ENCODE measurements around the gene CASP2.

Gene CASP2

GRCh38 chr7:143281529-143281928 lies 6.6 kb upstream of the CASP2 start:
- H2AFZ ChIP-seq (ENCODE audit: low read depth, low read length, severe bottlenecking): no peak overlapping the region
- no peaks in the 10 kb centered on the region for H4K20me1 ChIP-seq (ENCODE audit: low read depth, low read length)

GRCh38 chr7:143282124-143282523 lies 6.0 kb upstream of the CASP2 start:
- Histone ChIP-seq H3F3A (ENCODE audit: insufficient read depth) (no peaks in the 10 kb centered on the region), H3K4me3 (ENCODE audit: insufficient read depth, low read length, poor library complexity, severe bottlenecking) (no peak overlapping the region), H4K20me1 (ENCODE audit: low read depth, low read length) (no peaks in the 10 kb centered on the region), H3K27ac (ENCODE audit: low read depth, low read length) (no peak overlapping the region), H3K27me3 (ENCODE audit: low read length) (no peaks in the 10 kb centered on the region), H3K9ac (ENCODE audit: low read length) (no peak overlapping the region), H3K4me2 (ENCODE audit: low read depth, low read length, poor library complexity, severe bottlenecking) (no peak overlapping the region), H3K9me2 (replicated peaks; ENCODE audit: insufficient read depth, low read length) (no peaks in the 10 kb centered on the region), H3K9me3 (ENCODE audit: insufficient read depth, low read length) (no peaks in the 10 kb centered on the region), H2AFZ (ENCODE audit: low read depth, low read length, severe bottlenecking) (no peak overlapping the region), H3K36me3 (ENCODE audit: low read length) (no peaks in the 10 kb centered on the region), H3K79me2 (ENCODE audit: insufficient read depth, low read length) (no peaks in the 10 kb centered on the region)
- TF ChIP-seq EZH2phosphoT487 (conservative IDR thresholded peaks at IDR 0.05; ENCODE audit: low read length) (no peak), CTCF (IDR thresholded peaks at IDR 0.05; ENCODE audit: insufficient read depth, low read length, poor library complexity, severe bottlenecking) (no peak)

More at GRCh38 chr7:143281529-143281928, 6.6 kb upstream of the CASP2 start:
- Histone ChIP-seq H3K9ac (ENCODE audit: low read length) (no peak overlapping the region), H3K4me2 (ENCODE audit: low read depth, low read length, poor library complexity, severe bottlenecking) (no peak overlapping the region), H3K36me3 (ENCODE audit: low read length) (no peaks in the 10 kb centered on the region), H3F3A (ENCODE audit: insufficient read depth) (no peaks in the 10 kb centered on the region), H3K4me3 (ENCODE audit: insufficient read depth, low read length, poor library complexity, severe bottlenecking) (no peak overlapping the region), H3K79me2 (ENCODE audit: insufficient read depth, low read length) (no peaks in the 10 kb centered on the region), H3K9me2 (replicated peaks; ENCODE audit: insufficient read depth, low read length) (no peaks in the 10 kb centered on the region), H3K27ac (ENCODE audit: low read depth, low read length) (no peak overlapping the region), H3K27me3 (ENCODE audit: low read length) (no peaks in the 10 kb centered on the region), H3K9me3 (ENCODE audit: insufficient read depth, low read length) (no peaks in the 10 kb centered on the region)
- TF ChIP-seq EZH2phosphoT487 (conservative IDR thresholded peaks at IDR 0.05; ENCODE audit: low read length) (no peak), CTCF (IDR thresholded peaks at IDR 0.05; ENCODE audit: insufficient read depth, low read length, poor library complexity, severe bottlenecking) (no peak)

DNA sequence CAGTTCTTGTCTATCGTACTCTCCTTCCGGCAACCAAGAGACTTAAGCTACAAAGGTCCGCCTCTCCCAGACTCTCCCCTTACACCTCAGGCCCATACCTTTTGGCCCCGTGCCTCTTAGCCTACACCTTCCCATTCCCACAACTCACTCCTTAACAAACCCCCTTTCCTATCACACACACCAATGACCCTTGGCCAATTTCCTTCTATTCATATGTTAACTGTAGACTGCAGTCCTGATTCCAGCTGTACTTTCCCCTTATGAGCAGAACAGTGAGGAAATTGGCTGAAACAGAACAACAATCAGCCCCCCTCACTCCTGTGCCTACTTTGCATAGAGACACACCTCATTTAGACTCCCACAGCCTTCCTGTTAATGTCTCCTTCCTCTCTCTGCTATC lies 4.8 kb upstream of the CASP2 start:
- no peak overlapping the region for H2AFZ ChIP-seq (ENCODE audit: low read depth, low read length, severe bottlenecking)
- no peaks in the 10 kb centered on the region for H3F3A ChIP-seq (ENCODE audit: insufficient read depth)
- H3K27me3 ChIP-seq (ENCODE audit: low read length): no peaks in the 10 kb centered on the region
- H3K27ac ChIP-seq (ENCODE audit: low read depth, low read length): no peak overlapping the region
- no peak overlapping the region for H3K4me3 ChIP-seq (ENCODE audit: insufficient read depth, low read length, poor library complexity, severe bottlenecking)
- no peak overlapping the region for H3K9ac ChIP-seq (ENCODE audit: low read length)
- H3K9me2 ChIP-seq (replicated peaks; ENCODE audit: insufficient read depth, low read length): no peaks in the 10 kb centered on the region
- H3K9me3 ChIP-seq (ENCODE audit: insufficient read depth, low read length): no peaks in the 10 kb centered on the region
- H3K36me3 ChIP-seq (ENCODE audit: low read length): no peaks in the 10 kb centered on the region
- TF ChIP-seq CTCF (IDR thresholded peaks at IDR 0.05; ENCODE audit: insufficient read depth, low read length, poor library complexity, severe bottlenecking) (no peak), EZH2phosphoT487 (conservative IDR thresholded peaks at IDR 0.05; ENCODE audit: low read length) (no peak)
- no peak overlapping the region for H3K4me2 ChIP-seq (ENCODE audit: low read depth, low read length, poor library complexity, severe bottlenecking)
- H3K79me2 ChIP-seq (ENCODE audit: insufficient read depth, low read length): peaks cover under 1% of the 10 kb centered on the region
- H4K20me1 ChIP-seq (ENCODE audit: low read depth, low read length): no peaks in the 10 kb centered on the region

Data from SU-DHL-6 (cell line).